PC-3 (cell line): ENCODE results near the gene DNAJB6.

Source experiments
- CTCF ChIP-seq: fragments of 300-600 bp; sonication (generic); conservative IDR thresholded peaks from 2 replicates; pipeline ENCODE4 v1.5.1; 2017; ENCODE audit warnings: antibody characterized with exemption, low read depth, mild to moderate bottlenecking, low read length
- EZH2 ChIP-seq: fragments of 300-600 bp; sonication (generic); IDR thresholded peaks from one replicate; pipeline ENCODE4 v1.6.1; 2017; ENCODE audit warnings: antibody characterized with exemption, mild to moderate bottlenecking, low read length; ENCODE audit not compliant: unreplicated experiment
- EZH2phosphoT487 ChIP-seq: fragments of 300-600 bp; sonication (generic); IDR thresholded peaks from 2 replicates; pipeline ENCODE4 v1.6.1; 2018; ENCODE audit warnings: mild to moderate bottlenecking, antibody characterized with exemption, low read length, borderline replicate concordance

GRCh38 chr7:157309988-157310668 lies 26.7 kb upstream of the DNAJB6 start:
- TF ChIP-seq CTCF (no peak), EZH2phosphoT487 (no peak), EZH2 (no peak)
